Lower leg skin (tissue), 4 donors: ENCODE results near the gene MCTP1. TPM values are rescaled to one million over a fixed set of nuclear protein-coding genes. Genes with fewer than 3 reads are reported as not detected.

ENCODE experiments used
- DNase-seq, 2 donors: peaks; one replicate each; pipeline ENCODE4 v3.0.0-alpha.2; 2019; ENCODE audit warnings: low spot score in 2 of 2
- H3K4me3 ChIP-seq: fragments of 200-600 bp; sonication (generic); 2 replicates; pipeline ENCODE4 v1.5.1; 2017; ENCODE audit warnings: mild to moderate bottlenecking, low read depth; ENCODE audit not compliant: poor library complexity, severe bottlenecking
- CTCF ChIP-seq, 3 donors: fragments of 450-650 bp; IDR thresholded peaks; one replicate each; pipeline ENCODE4 v1.5.1; 2016; ENCODE audit warnings: antibody characterized with exemption in 3 of 3, mild to moderate bottlenecking in 3 of 3, moderate library complexity in 2 of 3
- POLR2A ChIP-seq, 2 donors: fragments of 450-650 bp; IDR thresholded peaks; one replicate each; pipeline ENCODE4 v1.6.1; 2016 to 2017; ENCODE audit warnings: antibody characterized with exemption in 2 of 2, mild to moderate bottlenecking in 1 of 2, moderate library complexity in 1 of 2
- WGBS, 2 donors: methylation state at CpG; one replicate each; pipeline ENCODE4 v1.1.5; 2018; 5-methylcytosine and 5-hydroxymethylcytosine counted together
- intact Hi-C: fragments of 100-400 bp; cut with DNase I; formaldehyde crosslinking; loops from one replicate; pipeline ENCODE4 v1.15.0; 2023; ENCODE audit warnings: low total_unique reads
- total RNA-seq, 4 donors: library from RNA; depleted of rRNA; stranded (reverse); fragments of >200 nt; gene quantifications; one replicate each; pipeline ENCODE4 v1.1.0, GENCODE V29; 2016

Gene MCTP1
- total RNA-seq, 4 donors from 2014 or later, result 6.3 to 36.5 (median 9.8) TPM

GRCh38 chr5:94777056-94777880 lies 507.6 kb downstream of the MCTP1 start:
- intact Hi-C loops, result no loop called here
- no peak for TF ChIP-seq CTCF (IDR thresholded peaks at IDR 0.05)
- no peak for TF ChIP-seq POLR2A (IDR thresholded peaks at IDR 0.05)
- WGBS, 2 donors, result 66 to 70% methylated on average over 5 of the region's 5 CpGs

GRCh38 chr5:94776167-94776566 lies 508.7 kb downstream of the MCTP1 start:
- intact Hi-C loops, result no loop called here
- no peak for DNase-seq
- WGBS, 2 donors, result 39 to 43% methylated on average over 5 of the region's 5 CpGs
- H3K4me3 ChIP-seq, result no peak overlapping the region
- no peak for TF ChIP-seq POLR2A (IDR thresholded peaks at IDR 0.05)
- no peak for TF ChIP-seq CTCF (IDR thresholded peaks at IDR 0.05)

More at GRCh38 chr5:94777056-94777880, 507.6 kb downstream of the MCTP1 start:
- DNase-seq, result no peak
- H3K4me3 ChIP-seq, result no peak overlapping the region

GRCh38 chr5:94775088-94775487 lies 509.8 kb downstream of the MCTP1 start:
- 62 to 73% methylated on average over 2 of the region's 2 CpGs for WGBS, 2 donors
- intact Hi-C loops, result no loop called here
- no peak for TF ChIP-seq POLR2A (IDR thresholded peaks at IDR 0.05)
- no peak for TF ChIP-seq CTCF (IDR thresholded peaks at IDR 0.05)
- DNase-seq, result no peak
- no peak overlapping the region for H3K4me3 ChIP-seq

GRCh38 chr5:94771742-94772141 lies 513.2 kb downstream of the MCTP1 start:
- no peak overlapping the region for H3K4me3 ChIP-seq
- intact Hi-C loops, result no loop called here
- TF ChIP-seq POLR2A (IDR thresholded peaks at IDR 0.05) (no peak), CTCF (IDR thresholded peaks at IDR 0.05) (no peak)
- DNase-seq, result no peak
- 79 to 90% methylated on average over 2 of the region's 2 CpGs for WGBS, 2 donors

DNA sequence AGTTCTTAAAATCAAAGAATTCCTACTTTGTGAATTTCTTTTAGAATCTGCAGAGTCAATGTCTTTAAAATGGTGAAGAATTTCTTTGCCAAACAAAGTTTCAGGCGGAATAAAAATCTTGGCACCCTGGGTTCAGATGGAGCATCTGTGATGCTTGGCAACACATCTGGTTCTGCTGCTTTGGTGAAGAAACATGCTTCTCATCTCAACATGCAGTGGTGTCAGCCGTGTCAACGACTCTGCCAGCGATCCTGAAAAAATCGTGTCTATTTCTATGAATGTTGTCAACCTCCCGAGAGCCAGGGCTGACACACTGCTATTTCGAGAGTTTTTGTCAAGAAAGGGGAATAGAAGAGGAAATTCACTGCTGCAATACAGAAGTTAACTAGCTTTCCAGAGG lies 514.9 kb downstream of the MCTP1 start:
- no peak for DNase-seq
- intact Hi-C loops, result no loop called here
- WGBS, 2 donors, result 56 to 72% methylated on average over 7 of the region's 7 CpGs
- no peak overlapping the region for H3K4me3 ChIP-seq
- no peak for TF ChIP-seq POLR2A (IDR thresholded peaks at IDR 0.05)

GRCh38 chr5:94761786-94762185 lies 523.1 kb downstream of the MCTP1 start:
- intact Hi-C loops, result no loop called here
- WGBS, 2 donors, result 68 to 75% methylated on average over 4 of the region's 4 CpGs
- no peak overlapping the region for H3K4me3 ChIP-seq
- DNase-seq, result no peak
- TF ChIP-seq CTCF (IDR thresholded peaks at IDR 0.05) (no peak), POLR2A (IDR thresholded peaks at IDR 0.05) (no peak)
